Measurements from ENCODE around the gene HRH1. TPM values are rescaled to one million over a fixed set of nuclear protein-coding genes. Genes with fewer than 3 reads are reported as not detected.

HRH1 gene
- total RNA-seq, 2 experiments from 2014 or later = not detected

DNA sequence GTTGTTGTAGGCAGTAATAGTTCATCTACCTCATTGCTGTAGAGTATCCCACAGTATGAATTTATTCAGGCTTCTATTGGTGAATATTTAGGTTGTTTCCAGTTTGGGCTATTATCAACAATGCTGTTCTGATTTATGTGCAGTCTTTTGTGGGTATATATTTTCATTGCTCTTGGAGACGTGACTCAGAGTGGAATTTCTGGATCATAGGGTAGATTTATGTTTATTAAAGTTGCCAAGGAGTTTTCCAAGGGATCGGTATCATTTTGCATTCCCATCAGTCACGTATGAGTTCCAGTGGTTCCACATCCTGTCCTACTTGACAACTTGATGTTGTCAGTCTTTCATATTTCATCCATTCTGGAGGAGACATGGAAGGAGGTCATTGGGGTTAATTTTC lies 8.4 kb upstream of the HRH1 start:
- H3K4me1 Mint-ChIP-seq (ENCODE audit: low read depth) = no peaks in the 10 kb centered on the region
- H3K9me3 Mint-ChIP-seq = peaks cover 2% of the 10 kb centered on the region
- no peak overlapping the region for H3K27ac ChIP-seq (ENCODE audit: low read depth in 1 of 2, low read length in 2 of 2)
- TF ChIP-seq, protein P1, sequence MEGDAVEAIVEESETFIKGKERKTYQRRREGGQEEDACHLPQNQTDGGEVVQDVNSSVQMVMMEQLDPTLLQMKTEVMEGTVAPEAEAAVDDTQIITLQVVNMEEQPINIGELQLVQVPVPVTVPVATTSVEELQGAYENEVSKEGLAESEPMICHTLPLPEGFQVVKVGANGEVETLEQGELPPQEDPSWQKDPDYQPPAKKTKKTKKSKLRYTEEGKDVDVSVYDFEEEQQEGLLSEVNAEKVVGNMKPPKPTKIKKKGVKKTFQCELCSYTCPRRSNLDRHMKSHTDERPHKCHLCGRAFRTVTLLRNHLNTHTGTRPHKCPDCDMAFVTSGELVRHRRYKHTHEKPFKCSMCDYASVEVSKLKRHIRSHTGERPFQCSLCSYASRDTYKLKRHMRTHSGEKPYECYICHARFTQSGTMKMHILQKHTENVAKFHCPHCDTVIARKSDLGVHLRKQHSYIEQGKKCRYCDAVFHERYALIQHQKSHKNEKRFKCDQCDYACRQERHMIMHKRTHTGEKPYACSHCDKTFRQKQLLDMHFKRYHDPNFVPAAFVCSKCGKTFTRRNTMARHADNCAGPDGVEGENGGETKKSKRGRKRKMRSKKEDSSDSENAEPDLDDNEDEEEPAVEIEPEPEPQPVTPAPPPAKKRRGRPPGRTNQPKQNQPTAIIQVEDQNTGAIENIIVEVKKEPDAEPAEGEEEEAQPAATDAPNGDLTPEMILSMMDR (IDR thresholded peaks at IDR 0.05) = no peak
- DNase-seq = no peak
- no peak overlapping the region for H3K27ac Mint-ChIP-seq
- ATAC-seq (ENCODE audit: poor library complexity) = no peak
- POLR2A ChIA-PET = no interaction called here
- CTCF ChIA-PET = no interaction called here
- H3K36me3 ChIP-seq (ENCODE audit: insufficient read depth, low read length) = no peaks in the 10 kb centered on the region
- intact Hi-C loops (cut with DNase I, micrococcal nuclease) = no loop called here
- H3K4me1 ChIP-seq (ENCODE audit: insufficient read depth, low read length) = no peaks in the 10 kb centered on the region
- no peak overlapping the region for H3K4me3 ChIP-seq (ENCODE audit: low read length)
- H3K27me3 ChIP-seq (ENCODE audit: control insufficient read depth in 1 of 2, insufficient read depth in 2 of 2, low read length in 2 of 2) = peaks cover 5 to 12% of the 10 kb centered on the region in 2 experiments
- H3K4me3 Mint-ChIP-seq = no peak overlapping the region
- peaks cover 32% of the 10 kb centered on the region for H3K27me3 Mint-ChIP-seq
- H3K36me3 Mint-ChIP-seq (ENCODE audit: low read depth) = no peaks in the 10 kb centered on the region
- H3K9me3 ChIP-seq (ENCODE audit: control insufficient read depth in 1 of 2, insufficient read depth in 1 of 2, low read length in 2 of 2) = no peaks in the 10 kb centered on the region

DNA sequence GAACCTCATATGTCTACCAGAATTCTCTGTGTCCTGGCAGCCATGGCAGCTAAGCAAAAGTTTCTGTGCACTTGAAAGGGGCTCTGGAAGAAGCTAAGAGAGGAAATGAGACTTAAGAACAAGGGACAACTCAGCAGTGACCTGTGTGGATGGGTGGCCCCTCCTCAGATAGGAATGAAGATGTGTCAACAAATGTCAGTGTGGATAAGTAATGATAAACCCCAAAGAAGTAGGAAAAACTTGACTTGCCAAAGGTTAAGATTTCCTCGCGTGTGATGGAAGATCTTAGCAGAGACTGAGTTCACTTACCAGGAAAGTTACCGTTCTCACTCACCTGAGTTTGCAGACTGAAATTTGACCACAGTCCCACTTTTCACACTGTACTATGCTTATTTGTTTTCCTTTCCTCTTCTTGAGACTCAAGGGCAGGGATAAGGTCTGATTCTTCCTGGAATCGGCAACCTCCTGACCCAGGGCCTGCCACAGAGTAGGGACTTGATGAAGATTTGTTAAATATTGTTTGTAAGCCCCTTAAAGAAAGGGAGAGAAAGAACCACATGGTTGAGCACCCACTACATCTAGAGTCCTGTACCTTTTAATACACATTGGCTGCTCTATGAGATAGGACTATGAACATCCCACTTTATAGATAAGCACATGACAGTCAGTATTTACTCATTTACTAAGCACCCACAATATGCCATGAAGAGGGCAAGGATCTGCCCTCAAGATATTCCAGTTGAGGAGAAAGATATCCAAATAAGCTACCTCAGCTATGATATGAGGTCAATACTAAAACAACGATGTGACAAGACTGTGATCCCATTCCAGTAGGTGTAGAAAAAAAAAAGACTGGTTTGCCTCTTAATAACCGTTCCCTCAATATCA lies 7.3 kb upstream of the HRH1 start:
- H3K27me3 Mint-ChIP-seq = peaks cover 38% of the 10 kb centered on the region

DNA sequence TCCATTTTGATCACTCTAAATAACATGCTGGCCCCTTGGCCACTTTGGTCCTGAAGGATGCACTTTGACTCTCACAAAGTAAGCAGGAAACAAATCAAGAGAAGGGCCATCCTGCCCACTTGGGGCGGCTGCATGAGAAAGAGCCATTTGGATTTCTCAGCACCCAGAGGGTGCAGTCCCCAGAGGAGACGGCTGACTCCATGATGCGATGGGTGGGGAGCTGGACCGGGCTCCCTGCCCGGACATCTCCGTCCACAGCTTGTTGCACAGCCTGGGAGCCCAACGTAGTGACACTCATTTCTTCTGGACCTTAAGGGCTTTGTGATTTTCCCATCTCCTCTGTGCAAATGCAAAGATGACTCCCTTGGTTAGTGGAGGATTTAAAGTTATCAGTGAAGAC lies 4.0 kb upstream of the HRH1 start:
- DNase-seq = no peak
- Mint-ChIP-seq H3K4me3 (no peak overlapping the region), H3K9me3 (no peaks in the 10 kb centered on the region), H3K4me1 (ENCODE audit: low read depth) (no peaks in the 10 kb centered on the region), H3K27ac (no peak overlapping the region), H3K27me3 (peaks cover 59% of the 10 kb centered on the region), H3K36me3 (ENCODE audit: low read depth) (no peaks in the 10 kb centered on the region)
- no peak for ATAC-seq (ENCODE audit: poor library complexity)
- Histone ChIP-seq H3K27ac (ENCODE audit: low read depth in 1 of 2, low read length in 2 of 2) (no peak overlapping the region), H3K4me3 (ENCODE audit: low read length) (no peak overlapping the region), H3K4me1 (ENCODE audit: insufficient read depth, low read length) (peaks cover 4% of the 10 kb centered on the region), H3K27me3 (ENCODE audit: control insufficient read depth in 1 of 2, insufficient read depth in 2 of 2, low read length in 2 of 2) (peaks cover 25 to 38% of the 10 kb centered on the region in 2 experiments), H3K9me3 (ENCODE audit: control insufficient read depth in 1 of 2, insufficient read depth in 1 of 2, low read length in 2 of 2) (no peaks in the 10 kb centered on the region), H3K36me3 (ENCODE audit: insufficient read depth, low read length) (no peaks in the 10 kb centered on the region)
- intact Hi-C loops (cut with DNase I, micrococcal nuclease) = no loop called here
- TF ChIP-seq, protein P1 (IDR thresholded peaks at IDR 0.05) = no peak
- ChIA-PET CTCF (no interaction called here), POLR2A (no interaction called here)

More for the DNA sequence above, 7.3 kb upstream of the HRH1 start:
- ATAC-seq (ENCODE audit: poor library complexity) (no peak), DNase-seq (no peak)
- H3K9me3 ChIP-seq (ENCODE audit: control insufficient read depth in 1 of 2, insufficient read depth in 1 of 2, low read length in 2 of 2) = no peaks in the 10 kb centered on the region
- Mint-ChIP-seq H3K4me3 (no peak overlapping the region), H3K36me3 (ENCODE audit: low read depth) (no peaks in the 10 kb centered on the region), H3K9me3 (peaks cover 2% of the 10 kb centered on the region), H3K4me1 (ENCODE audit: low read depth) (no peaks in the 10 kb centered on the region), H3K27ac (no peak overlapping the region)
- intact Hi-C loops (cut with DNase I, micrococcal nuclease) = no loop called here
- ChIA-PET CTCF (no interaction called here), POLR2A (no interaction called here)
- H3K4me3 ChIP-seq (ENCODE audit: low read length) = no peak overlapping the region
- TF ChIP-seq, protein P1 (IDR thresholded peaks at IDR 0.05) = no peak
- H3K36me3 ChIP-seq (ENCODE audit: insufficient read depth, low read length) = no peaks in the 10 kb centered on the region
- H3K4me1 ChIP-seq (ENCODE audit: insufficient read depth, low read length) = no peaks in the 10 kb centered on the region
- peaks cover 8 to 19% of the 10 kb centered on the region in 2 experiments for H3K27me3 ChIP-seq (ENCODE audit: control insufficient read depth in 1 of 2, insufficient read depth in 2 of 2, low read length in 2 of 2)
- H3K27ac ChIP-seq (ENCODE audit: low read depth in 1 of 2, low read length in 2 of 2) = no peak overlapping the region

Data from CD4-positive, alpha-beta T cell (primary cell).